Stimulated activated CD4-positive, alpha-beta T cell treated with anti-CD3 and anti-CD28 coated beads, TNF-alpha, amount 100 ng/mL, for 48 hours (primary cell): ENCODE results near the gene MTFMT.
"Not testable (repeated sequence)": the region's sequence is repeated elsewhere in the genome, so short reads cannot be mapped to it uniquely, and the experiment has no call there.

ENCODE experiments used
- DNase-seq, 3 donors: peaks; one replicate each; pipeline ENCODE4 v3.0.0-alpha.2; 2020; ENCODE audit warnings: low read depth in 3 of 3

The MTFMT gene

GRCh38 chr15:65028921-65029735 lies at the start of gene MTFMT:
MTFMT (minus strand) TSS chr15:65029639; CDS start chr15:65029613, 26 bp downstream.
- peak; percentile 77 to 98 (median 92) for DNase-seq

- peak; percentile 28 to 34 (median 31) for DNase-seq
Measured at GRCh38 chr15:65077981-65078352, 48.5 kb upstream of the MTFMT start.

GRCh38 chr15:65077291-65077980 lies 48.0 kb upstream of the MTFMT start:
- no peak for DNase-seq

GRCh38 chr15:65076486-65077290 lies 47.2 kb upstream of the MTFMT start, which contains the start of gene KBTBD13:
KBTBD13 (plus strand) TSS chr15:65076746; CDS start chr15:65076816, 70 bp downstream.
- no peak for DNase-seq

- DNase-seq: not testable (repeated sequence)
Measured at GRCh38 chr15:65075607-65076395, 46.4 kb upstream of the MTFMT start.

GRCh38 chr15:65074946-65075345 lies 45.5 kb upstream of the MTFMT start:
- not testable (repeated sequence) for DNase-seq

GRCh38 chr15:65072617-65073016 lies 43.2 kb upstream of the MTFMT start:
- no peak for DNase-seq

GRCh38 chr15:65072027-65072426 lies 42.6 kb upstream of the MTFMT start:
- DNase-seq: no peak

- DNase-seq: no peak
Measured at GRCh38 chr15:65071381-65071811, 42.0 kb upstream of the MTFMT start.

- no peak for DNase-seq
Measured at GRCh38 chr15:65069779-65070546, 40.5 kb upstream of the MTFMT start.

- no peak for DNase-seq
Measured at GRCh38 chr15:65069179-65069578, 39.7 kb upstream of the MTFMT start.

GRCh38 chr15:65068403-65068788 lies 39.0 kb upstream of the MTFMT start:
- DNase-seq: no peak

GRCh38 chr15:65067645-65068402 lies 38.4 kb upstream of the MTFMT start, which contains the start of gene RASL12:
RASL12 (minus strand) TSS chr15:65067991; CDS start chr15:65067835, 156 bp downstream.
- DNase-seq: no peak

- DNase-seq: no peak
Measured at GRCh38 chr15:65067317-65067644, 37.8 kb upstream of the MTFMT start.

GRCh38 chr15:65066635-65067316 lies 37.3 kb upstream of the MTFMT start:
- DNase-seq: no peak

- DNase-seq: no peak
Measured at GRCh38 chr15:65066001-65066634, 36.7 kb upstream of the MTFMT start.

GRCh38 chr15:65062726-65063125 lies 33.3 kb upstream of the MTFMT start:
- DNase-seq: no peak

GRCh38 chr15:65062061-65062460 lies 32.6 kb upstream of the MTFMT start:
- no peak for DNase-seq
